HL-60 (cell line): Measurements from ENCODE around the gene HMGXB4.

Experiments used
- GABPA ChIP-seq: IDR thresholded peaks from 2 replicates; pipeline ENCODE4 v1.6.1; 2012; ENCODE audit warnings: low read depth
- TF ChIP-seq, protein P1 (sequence below): IDR thresholded peaks from one replicate; pipeline ENCODE4 v1.5.1; 2011; ENCODE audit warnings: low read length, control low read depth, inconsistent platforms; ENCODE audit not compliant: insufficient read depth
- TF ChIP-seq, protein P2 (sequence below): IDR thresholded peaks from 2 replicates; pipeline ENCODE4 v1.6.1; 2012; ENCODE audit warnings: low read depth; ENCODE audit not compliant: insufficient replicate concordance

DNA sequence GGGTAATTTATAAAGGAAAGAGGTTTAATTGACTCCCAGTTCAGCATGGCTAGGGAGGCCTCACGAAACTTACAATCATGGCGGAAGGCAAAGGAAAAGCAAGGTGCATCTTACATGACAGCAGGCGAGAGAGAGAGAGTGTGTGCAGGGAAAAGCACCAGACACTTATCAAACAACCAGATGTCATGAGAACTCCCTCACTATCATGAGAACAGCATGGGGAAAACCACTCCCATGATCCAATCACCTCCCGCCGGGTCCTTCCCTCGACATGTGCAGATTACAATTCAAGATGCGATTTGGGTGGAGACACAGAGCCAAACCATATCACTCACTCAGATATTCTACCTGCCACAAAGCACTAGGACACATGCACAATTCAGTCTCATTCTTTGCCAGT, 48.1 kb upstream of the HMGXB4 start:
- TF ChIP-seq, protein P1, sequence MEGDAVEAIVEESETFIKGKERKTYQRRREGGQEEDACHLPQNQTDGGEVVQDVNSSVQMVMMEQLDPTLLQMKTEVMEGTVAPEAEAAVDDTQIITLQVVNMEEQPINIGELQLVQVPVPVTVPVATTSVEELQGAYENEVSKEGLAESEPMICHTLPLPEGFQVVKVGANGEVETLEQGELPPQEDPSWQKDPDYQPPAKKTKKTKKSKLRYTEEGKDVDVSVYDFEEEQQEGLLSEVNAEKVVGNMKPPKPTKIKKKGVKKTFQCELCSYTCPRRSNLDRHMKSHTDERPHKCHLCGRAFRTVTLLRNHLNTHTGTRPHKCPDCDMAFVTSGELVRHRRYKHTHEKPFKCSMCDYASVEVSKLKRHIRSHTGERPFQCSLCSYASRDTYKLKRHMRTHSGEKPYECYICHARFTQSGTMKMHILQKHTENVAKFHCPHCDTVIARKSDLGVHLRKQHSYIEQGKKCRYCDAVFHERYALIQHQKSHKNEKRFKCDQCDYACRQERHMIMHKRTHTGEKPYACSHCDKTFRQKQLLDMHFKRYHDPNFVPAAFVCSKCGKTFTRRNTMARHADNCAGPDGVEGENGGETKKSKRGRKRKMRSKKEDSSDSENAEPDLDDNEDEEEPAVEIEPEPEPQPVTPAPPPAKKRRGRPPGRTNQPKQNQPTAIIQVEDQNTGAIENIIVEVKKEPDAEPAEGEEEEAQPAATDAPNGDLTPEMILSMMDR: no peak
- no peak for TF ChIP-seq GABPA
- TF ChIP-seq, protein P2, sequence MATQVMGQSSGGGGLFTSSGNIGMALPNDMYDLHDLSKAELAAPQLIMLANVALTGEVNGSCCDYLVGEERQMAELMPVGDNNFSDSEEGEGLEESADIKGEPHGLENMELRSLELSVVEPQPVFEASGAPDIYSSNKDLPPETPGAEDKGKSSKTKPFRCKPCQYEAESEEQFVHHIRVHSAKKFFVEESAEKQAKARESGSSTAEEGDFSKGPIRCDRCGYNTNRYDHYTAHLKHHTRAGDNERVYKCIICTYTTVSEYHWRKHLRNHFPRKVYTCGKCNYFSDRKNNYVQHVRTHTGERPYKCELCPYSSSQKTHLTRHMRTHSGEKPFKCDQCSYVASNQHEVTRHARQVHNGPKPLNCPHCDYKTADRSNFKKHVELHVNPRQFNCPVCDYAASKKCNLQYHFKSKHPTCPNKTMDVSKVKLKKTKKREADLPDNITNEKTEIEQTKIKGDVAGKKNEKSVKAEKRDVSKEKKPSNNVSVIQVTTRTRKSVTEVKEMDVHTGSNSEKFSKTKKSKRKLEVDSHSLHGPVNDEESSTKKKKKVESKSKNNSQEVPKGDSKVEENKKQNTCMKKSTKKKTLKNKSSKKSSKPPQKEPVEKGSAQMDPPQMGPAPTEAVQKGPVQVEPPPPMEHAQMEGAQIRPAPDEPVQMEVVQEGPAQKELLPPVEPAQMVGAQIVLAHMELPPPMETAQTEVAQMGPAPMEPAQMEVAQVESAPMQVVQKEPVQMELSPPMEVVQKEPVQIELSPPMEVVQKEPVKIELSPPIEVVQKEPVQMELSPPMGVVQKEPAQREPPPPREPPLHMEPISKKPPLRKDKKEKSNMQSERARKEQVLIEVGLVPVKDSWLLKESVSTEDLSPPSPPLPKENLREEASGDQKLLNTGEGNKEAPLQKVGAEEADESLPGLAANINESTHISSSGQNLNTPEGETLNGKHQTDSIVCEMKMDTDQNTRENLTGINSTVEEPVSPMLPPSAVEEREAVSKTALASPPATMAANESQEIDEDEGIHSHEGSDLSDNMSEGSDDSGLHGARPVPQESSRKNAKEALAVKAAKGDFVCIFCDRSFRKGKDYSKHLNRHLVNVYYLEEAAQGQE: no peak
